A549 (cell line): ENCODE results near the gene RBBP4. TPM values are rescaled to one million over a fixed set of nuclear protein-coding genes. Genes with fewer than 3 reads are reported as not detected.

Source experiments
- ATAC-seq, 2 experiments: fragments of 200-7000 bp in 1 of 2; fragments of >200 bp in 1 of 2; cut with Nextera tagmentation in 1 of 2; cut with Tn5 transposase in 1 of 2; 3 replicates each; pipeline versions ENCODE4 v1.8.0 to v1.9.1; 2018 to 2020; ENCODE audit warnings: mild to moderate bottlenecking in 1 of 2, moderate library complexity in 1 of 2
- CTCF ChIA-PET: fragments of 300-600 bp; sonication (Branson Sonifier 250); formaldehyde crosslinking; extraction: SDS; loops from one replicate; lab custom pipeline; 2021; ENCODE audit warnings: antibody characterized with exemption, inconsistent platforms; lab: Yijun Ruan, JAX
- POLR2A ChIA-PET: fragments of 350-600 bp; formaldehyde crosslinking; extraction: SDS; loops from one replicate; lab custom pipeline; 2021; ENCODE audit warnings: antibody characterized with exemption, inconsistent platforms; lab: Yijun Ruan, JAX
- DNase-seq, 2 experiments: peaks; one replicate each; pipeline versions ENCODE4 v3.0.0 to v3.0.0-alpha.2; 2011 to 2016; ENCODE audit warnings: low read depth in 1 of 2, low spot score in 1 of 2
- FAIRE-seq: peaks from 2 replicates; lab custom pipeline; 2011; peaks lifted over from hg19 to GRCh38; lab: Jason Lieb, UNC
- H3K27ac ChIP-seq, 2 experiments: fragments of >200 bp; sonication (Bioruptor Twin); formaldehyde crosslinking; 3 replicates each; pipeline ENCODE4 v1.5.1; 2016 to 2017
- H3K4me1 ChIP-seq: fragments of >200 bp; sonication (Bioruptor Twin); formaldehyde crosslinking; 3 replicates; pipeline ENCODE4 v1.6.1; 2016
- H3K4me2 ChIP-seq: fragments of >200 bp; sonication (Bioruptor Twin); formaldehyde crosslinking; 3 replicates; pipeline ENCODE4 v1.6.1; 2016
- H3K4me3 ChIP-seq: fragments of >200 bp; sonication (Bioruptor Twin); formaldehyde crosslinking; 3 replicates; pipeline ENCODE4 v1.5.1; 2016
- H3K9me3 ChIP-seq: fragments of >200 bp; sonication (Bioruptor Twin); formaldehyde crosslinking; 3 replicates; pipeline ENCODE4 v1.6.1; 2016
- BHLHE40 ChIP-seq: IDR thresholded peaks from 2 replicates; pipeline ENCODE4 v1.6.1; 2012; ENCODE audit warnings: low read depth, low read length, inconsistent platforms
- CBX2 ChIP-seq: fragments of 200-600 bp; sonication (generic); IDR thresholded peaks from 2 replicates; pipeline ENCODE4 v1.6.1; 2016; ENCODE audit warnings: low read depth, mild to moderate bottlenecking, borderline replicate concordance
- CBX8 ChIP-seq: fragments of 200-600 bp; sonication (generic); IDR thresholded peaks from 2 replicates; pipeline ENCODE4 v1.6.1; 2016
- CHD2 ChIP-seq: fragments of 150-350 bp; IDR thresholded peaks from 2 replicates; pipeline ENCODE4 v1.6.1; 2014; ENCODE audit warnings: low read length; ENCODE audit not compliant: partially characterized antibody
- CHD4 ChIP-seq: fragments of 200-600 bp; sonication (generic); IDR thresholded peaks from 2 replicates; pipeline ENCODE4 v1.6.1; 2016; ENCODE audit warnings: antibody characterized with exemption, mild to moderate bottlenecking, borderline replicate concordance
- EP300 ChIP-seq, 2 experiments: fragments of >200 bp; sonication (Bioruptor Twin); formaldehyde crosslinking; IDR thresholded peaks; 2 replicates in 1 of 2; 3 replicates in 1 of 2; pipeline ENCODE4 v1.6.1; 2016 to 2017
- GATA3 ChIP-seq: IDR thresholded peaks from 2 replicates; pipeline ENCODE4 v1.6.1; 2012; ENCODE audit warnings: borderline replicate concordance
- HDAC2 ChIP-seq: fragments of 200-600 bp; sonication (generic); IDR thresholded peaks from 2 replicates; pipeline ENCODE4 v1.6.1; 2016
- HEYL ChIP-seq: fragments of 250-450 bp; sonication (Bioruptor Pico); IDR thresholded peaks from 2 replicates; pipeline ENCODE4 v1.8.0; 2021; ENCODE audit warnings: mild to moderate bottlenecking, moderate library complexity
- JUNB ChIP-seq: fragments of >200 bp; sonication (Bioruptor Twin); formaldehyde crosslinking; IDR thresholded peaks from 2 replicates; pipeline ENCODE4 v1.6.1; 2016
- RCOR1 ChIP-seq: fragments of 150-350 bp; IDR thresholded peaks from 2 replicates; pipeline ENCODE4 v1.6.1; 2014; ENCODE audit warnings: antibody characterized with exemption, low read length, low read depth
- RFX5 ChIP-seq: fragments of 450-650 bp; IDR thresholded peaks from 2 replicates; pipeline ENCODE4 v1.7.1; 2014; ENCODE audit warnings: antibody characterized with exemption, mild to moderate bottlenecking, moderate library complexity
- TFCP2L1 ChIP-seq: fragments of 250-450 bp; sonication (Bioruptor Pico); IDR thresholded peaks from 2 replicates; pipeline ENCODE4 v1.5.0; 2021; ENCODE audit warnings: mild to moderate bottlenecking
- ZC3H11A ChIP-seq: fragments of 450-650 bp; IDR thresholded peaks from 2 replicates; pipeline ENCODE4 v1.6.1; 2014; ENCODE audit warnings: antibody characterized with exemption, mild to moderate bottlenecking
- ZFP36 ChIP-seq: fragments of 450-650 bp; IDR thresholded peaks from 2 replicates; pipeline ENCODE4 v1.6.1; 2014; ENCODE audit warnings: borderline replicate concordance; ENCODE audit not compliant: partially characterized antibody
- ZSCAN20 ChIP-seq: fragments of 250-450 bp; sonication (Bioruptor Pico); IDR thresholded peaks from 2 replicates; pipeline ENCODE4 v1.8.0; 2022; ENCODE audit warnings: mild to moderate bottlenecking, moderate library complexity
- WGBS: methylation state at CpG from one replicate; pipeline ENCODE4 v1.1.6; 2017; ENCODE audit errors: missing lambda C conversion rate; 5-methylcytosine and 5-hydroxymethylcytosine counted together
- polyA plus RNA-seq, 4 experiments: library from polyadenylated mRNA; depleted of rRNA in 3 of 4; stranded (reverse); fragments of >200 nt; fragmentation: RNase III in 1 of 4; extraction: RNeasy Plus Mini Kit Qiagen cat#74134 plus additional on column Dnase treatment in 1 of 4; gene quantifications; 2 replicates in 3 of 4; 3 replicates in 1 of 4; pipeline ENCODE4 v1.2.3, GENCODE V29; 2011 to 2017
- TF ChIP-seq, protein P1 (sequence below): fragments of >200 bp; sonication (Bioruptor Twin); formaldehyde crosslinking; IDR thresholded peaks from 2 replicates; pipeline ENCODE4 v1.6.1; 2016
- TF ChIP-seq, protein P2 (sequence below): fragments of 200-600 bp; sonication (generic); IDR thresholded peaks from 2 replicates; pipeline ENCODE4 v1.6.1; 2016; ENCODE audit warnings: antibody characterized with exemption, mild to moderate bottlenecking, moderate library complexity
- TF ChIP-seq, protein P3 (sequence below): IDR thresholded peaks from 2 replicates; pipeline ENCODE4 v1.6.1; 2012; ENCODE audit warnings: low read depth, borderline replicate concordance

RBBP4 gene
- polyA plus RNA-seq, 2 of the 4 experiments (the other 2 are of a cell fraction) = 107 to 137 TPM

DNA sequence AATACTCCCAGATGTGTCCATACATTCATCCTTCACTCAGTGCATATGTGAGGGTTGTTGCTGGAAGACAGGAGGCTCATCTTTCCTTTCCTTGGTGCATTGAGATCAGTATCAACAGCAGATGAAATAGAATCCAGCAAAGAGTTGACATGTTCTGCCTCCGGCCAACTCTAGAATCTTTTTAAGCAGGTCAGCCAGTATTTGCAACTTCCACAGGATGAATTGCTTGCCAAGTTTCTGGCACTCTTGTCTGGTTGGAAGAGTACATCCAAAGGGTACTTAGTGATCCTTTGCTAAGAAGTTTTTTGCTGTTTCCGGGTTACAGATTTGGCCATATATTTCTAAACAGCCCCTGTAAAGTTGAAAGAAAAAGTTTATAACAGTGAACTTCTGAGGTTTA, 30.5 kb downstream of the RBBP4 start (continued):
- TF ChIP-seq CBX2 (no peak), BHLHE40 (no peak)

DNA sequence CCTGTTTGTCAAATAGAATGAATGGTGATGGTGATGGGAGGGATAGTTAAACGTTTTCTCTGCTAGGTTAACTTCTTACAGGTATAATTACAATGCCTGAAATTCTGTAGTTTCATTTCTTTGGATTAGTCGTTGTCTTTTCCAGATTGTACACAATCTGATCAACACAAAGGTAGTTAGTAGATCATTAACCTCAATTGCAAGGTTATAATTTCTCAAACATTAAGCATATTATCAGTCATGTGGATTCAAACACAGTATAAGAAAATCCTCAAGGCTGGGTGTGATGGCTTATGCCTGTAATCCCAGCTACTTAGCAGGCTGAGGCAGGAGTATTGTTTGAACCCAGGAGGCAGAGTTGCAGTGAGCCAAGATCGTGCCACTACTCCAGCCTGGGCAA, 31.0 kb downstream of the RBBP4 start:
- DNase-seq = no peak
- Histone ChIP-seq H3K4me3 (no peak overlapping the region), H3K4me2 (no peak overlapping the region), H3K9me3 (no peaks in the 10 kb centered on the region), H3K27ac (no peak overlapping the region), H3K4me1 (no peaks in the 10 kb centered on the region)
- ChIA-PET CTCF (no interaction called here), POLR2A (no interaction called here)
- no peak for FAIRE-seq
- no peak for ATAC-seq
- TF ChIP-seq, protein P1, sequence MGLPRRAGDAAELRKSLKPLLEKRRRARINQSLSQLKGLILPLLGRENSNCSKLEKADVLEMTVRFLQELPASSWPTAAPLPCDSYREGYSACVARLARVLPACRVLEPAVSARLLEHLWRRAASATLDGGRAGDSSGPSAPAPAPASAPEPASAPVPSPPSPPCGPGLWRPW = no peak
- TF ChIP-seq CBX8 = no peak
- TF ChIP-seq HEYL (CRISPR knock-in tag) = no peak
- TF ChIP-seq ZSCAN20 = no peak
- TF ChIP-seq EP300 (IDR thresholded peaks at IDR 0.05) = no peak
- TF ChIP-seq JUNB = no peak
- 50% methylated on average over 3 of the region's 3 CpGs for WGBS

DNA sequence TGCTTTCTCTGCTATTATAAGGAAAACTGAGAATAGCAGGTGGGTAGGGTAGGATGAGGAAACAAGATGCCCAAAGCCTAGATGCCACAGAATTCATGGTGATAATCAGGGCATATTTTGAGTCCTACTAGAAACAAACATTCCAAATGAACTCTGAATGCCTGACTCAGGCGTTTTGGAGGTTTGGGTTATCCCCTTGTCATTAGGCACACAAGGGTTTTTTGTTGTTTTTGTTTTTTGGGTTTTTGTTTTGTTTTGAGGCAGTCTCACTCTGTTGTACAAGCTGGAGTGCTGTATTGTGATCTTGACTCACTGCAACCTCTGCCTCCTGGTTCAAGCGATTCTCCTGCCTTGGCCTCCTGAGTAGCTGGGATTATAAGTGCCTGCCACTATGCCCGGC, 32.4 kb downstream of the RBBP4 start:
- TF ChIP-seq, protein P2, sequence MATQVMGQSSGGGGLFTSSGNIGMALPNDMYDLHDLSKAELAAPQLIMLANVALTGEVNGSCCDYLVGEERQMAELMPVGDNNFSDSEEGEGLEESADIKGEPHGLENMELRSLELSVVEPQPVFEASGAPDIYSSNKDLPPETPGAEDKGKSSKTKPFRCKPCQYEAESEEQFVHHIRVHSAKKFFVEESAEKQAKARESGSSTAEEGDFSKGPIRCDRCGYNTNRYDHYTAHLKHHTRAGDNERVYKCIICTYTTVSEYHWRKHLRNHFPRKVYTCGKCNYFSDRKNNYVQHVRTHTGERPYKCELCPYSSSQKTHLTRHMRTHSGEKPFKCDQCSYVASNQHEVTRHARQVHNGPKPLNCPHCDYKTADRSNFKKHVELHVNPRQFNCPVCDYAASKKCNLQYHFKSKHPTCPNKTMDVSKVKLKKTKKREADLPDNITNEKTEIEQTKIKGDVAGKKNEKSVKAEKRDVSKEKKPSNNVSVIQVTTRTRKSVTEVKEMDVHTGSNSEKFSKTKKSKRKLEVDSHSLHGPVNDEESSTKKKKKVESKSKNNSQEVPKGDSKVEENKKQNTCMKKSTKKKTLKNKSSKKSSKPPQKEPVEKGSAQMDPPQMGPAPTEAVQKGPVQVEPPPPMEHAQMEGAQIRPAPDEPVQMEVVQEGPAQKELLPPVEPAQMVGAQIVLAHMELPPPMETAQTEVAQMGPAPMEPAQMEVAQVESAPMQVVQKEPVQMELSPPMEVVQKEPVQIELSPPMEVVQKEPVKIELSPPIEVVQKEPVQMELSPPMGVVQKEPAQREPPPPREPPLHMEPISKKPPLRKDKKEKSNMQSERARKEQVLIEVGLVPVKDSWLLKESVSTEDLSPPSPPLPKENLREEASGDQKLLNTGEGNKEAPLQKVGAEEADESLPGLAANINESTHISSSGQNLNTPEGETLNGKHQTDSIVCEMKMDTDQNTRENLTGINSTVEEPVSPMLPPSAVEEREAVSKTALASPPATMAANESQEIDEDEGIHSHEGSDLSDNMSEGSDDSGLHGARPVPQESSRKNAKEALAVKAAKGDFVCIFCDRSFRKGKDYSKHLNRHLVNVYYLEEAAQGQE = no peak
- TF ChIP-seq, all 56 proteins: peak for 0
- FAIRE-seq (no peak), ATAC-seq (no peak), DNase-seq (no peak)
- H3K4me2 ChIP-seq = no peak overlapping the region
- 87% methylated on average over 3 of the region's 3 CpGs for WGBS
- POLR2A ChIA-PET = no interaction called here
- no peaks in the 10 kb centered on the region for H3K4me1 ChIP-seq
- H3K27ac ChIP-seq = no peak overlapping the region
- CTCF ChIA-PET = no interaction called here
- no peak overlapping the region for H3K4me3 ChIP-seq
- no peaks in the 10 kb centered on the region for H3K9me3 ChIP-seq

DNA sequence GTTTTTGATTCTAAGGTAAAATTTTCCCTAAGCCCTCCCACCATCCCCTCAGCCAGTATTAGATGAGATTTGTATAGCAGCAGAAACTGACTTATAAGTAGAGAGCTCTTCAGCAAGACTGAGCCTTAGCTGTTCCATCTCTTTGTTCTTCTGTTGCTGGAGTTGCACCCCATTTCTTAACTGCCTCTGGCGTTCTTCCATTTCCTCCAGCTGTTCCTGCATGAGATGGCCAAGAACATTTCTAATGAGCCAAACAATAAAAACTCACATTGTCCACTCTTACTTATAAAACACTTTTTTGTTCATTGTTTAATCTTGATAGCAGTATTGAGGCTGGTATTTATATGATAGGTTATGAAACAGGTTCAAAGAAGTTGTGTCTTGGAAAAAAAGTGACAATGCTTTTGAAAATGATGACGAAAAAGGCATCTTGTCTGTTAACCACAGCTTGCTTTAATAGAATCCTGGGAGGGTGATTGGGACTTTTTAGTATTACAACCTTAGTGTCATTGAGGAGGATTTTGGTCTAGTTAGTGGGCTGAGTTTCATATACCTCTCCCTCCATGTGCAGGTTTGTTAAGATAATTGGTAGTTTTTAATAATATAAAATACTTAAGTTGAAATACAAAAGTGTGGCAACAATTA, 33.3 kb downstream of the RBBP4 start:
- no peak for FAIRE-seq
- no peak for DNase-seq
- CTCF ChIA-PET = no interaction called here
- Histone ChIP-seq H3K4me1 (no peaks in the 10 kb centered on the region), H3K4me3 (no peak overlapping the region), H3K4me2 (no peak overlapping the region), H3K9me3 (no peaks in the 10 kb centered on the region), H3K27ac (no peak overlapping the region)
- POLR2A ChIA-PET = no interaction called here
- TF ChIP-seq GATA3 (no peak), RFX5 (no peak), HDAC2 (no peak), ZC3H11A (no peak), TFCP2L1 (CRISPR knock-in tag) (no peak), BHLHE40 (no peak), RCOR1 (no peak), ZFP36 (no peak), CHD4 (no peak), CHD2 (no peak)
- TF ChIP-seq, protein P3, sequence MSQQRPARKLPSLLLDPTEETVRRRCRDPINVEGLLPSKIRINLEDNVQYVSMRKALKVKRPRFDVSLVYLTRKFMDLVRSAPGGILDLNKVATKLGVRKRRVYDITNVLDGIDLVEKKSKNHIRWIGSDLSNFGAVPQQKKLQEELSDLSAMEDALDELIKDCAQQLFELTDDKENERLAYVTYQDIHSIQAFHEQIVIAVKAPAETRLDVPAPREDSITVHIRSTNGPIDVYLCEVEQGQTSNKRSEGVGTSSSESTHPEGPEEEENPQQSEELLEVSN = no peak
- 91% methylated on average over 2 of the region's 2 CpGs for WGBS
- ATAC-seq = no peak
